AG09309 (cell line): ENCODE measurements around the gene FAM151A.

Experiments
- DNase-seq: peaks from one replicate; pipeline ENCODE4 v3.0.0-alpha.2; 2010; ENCODE audit warnings: low read depth
- H3K4me3 ChIP-seq: 2 replicates; pipeline ENCODE4 v1.5.1; 2011; ENCODE audit warnings: mild to moderate bottlenecking, low read depth, low read length, moderate library complexity; ENCODE audit not compliant: control insufficient read depth
- CTCF ChIP-seq: IDR thresholded peaks from 2 replicates; pipeline ENCODE4 v1.5.1; 2011; ENCODE audit warnings: mild to moderate bottlenecking, low read depth, low read length, inconsistent platforms; ENCODE audit not compliant: insufficient read depth, control insufficient read depth; ENCODE audit errors: missing control alignments

The FAM151A gene

GRCh38 chr1:54608566-54609230, 14.6 kb downstream of the FAM151A start:
- no peak for DNase-seq
- TF ChIP-seq CTCF, result no peak
- no peak overlapping the region for H3K4me3 ChIP-seq

- H3K4me3 ChIP-seq, result no peak overlapping the region
- no peak for DNase-seq
- no peak for TF ChIP-seq CTCF
Observed at GRCh38 chr1:54607821-54608565, 15.3 kb downstream of the FAM151A start.

GRCh38 chr1:54606990-54607325, 16.4 kb downstream of the FAM151A start:
- TF ChIP-seq CTCF, result no peak
- H3K4me3 ChIP-seq, result no peak overlapping the region
- no peak for DNase-seq

GRCh38 chr1:54606096-54606989, 17.0 kb downstream of the FAM151A start:
- no peak for TF ChIP-seq CTCF
- DNase-seq, result no peak
- H3K4me3 ChIP-seq, result no peak overlapping the region

GRCh38 chr1:54604572-54605370, 18.6 kb downstream of the FAM151A start:
- no peak for DNase-seq
- H3K4me3 ChIP-seq, result no peak overlapping the region
- TF ChIP-seq CTCF, result no peak

- DNase-seq, result no peak
- TF ChIP-seq CTCF, result no peak
- no peak overlapping the region for H3K4me3 ChIP-seq
Observed at GRCh38 chr1:54604051-54604450, 19.3 kb downstream of the FAM151A start.
